AG10803 (cell line): ENCODE results near the gene MBD2.
"Not testable (repeated sequence)": the region's sequence is repeated elsewhere in the genome, so short reads cannot be mapped to it uniquely, and the experiment has no call there.

Experiments used
- DNase-seq: peaks from one replicate; pipeline ENCODE4 v3.0.0; 2010; ENCODE audit warnings: low read depth
- H3K4me3 ChIP-seq: 2 replicates; pipeline ENCODE4 v1.5.1; 2011; ENCODE audit warnings: mild to moderate bottlenecking, low read length, control low read depth
- TF ChIP-seq, protein P1 (sequence below): conservative IDR thresholded peaks from 2 replicates; pipeline ENCODE4 v1.5.1; 2011; ENCODE audit warnings: mild to moderate bottlenecking, low read length, control low read depth, inconsistent platforms

The MBD2 gene

GRCh38 chr18:54127759-54128378 is 96.6 kb downstream of the MBD2 start:
- peak; percentile 65 for DNase-seq
- no peak overlapping the region for H3K4me3 ChIP-seq
- TF ChIP-seq, protein P1, sequence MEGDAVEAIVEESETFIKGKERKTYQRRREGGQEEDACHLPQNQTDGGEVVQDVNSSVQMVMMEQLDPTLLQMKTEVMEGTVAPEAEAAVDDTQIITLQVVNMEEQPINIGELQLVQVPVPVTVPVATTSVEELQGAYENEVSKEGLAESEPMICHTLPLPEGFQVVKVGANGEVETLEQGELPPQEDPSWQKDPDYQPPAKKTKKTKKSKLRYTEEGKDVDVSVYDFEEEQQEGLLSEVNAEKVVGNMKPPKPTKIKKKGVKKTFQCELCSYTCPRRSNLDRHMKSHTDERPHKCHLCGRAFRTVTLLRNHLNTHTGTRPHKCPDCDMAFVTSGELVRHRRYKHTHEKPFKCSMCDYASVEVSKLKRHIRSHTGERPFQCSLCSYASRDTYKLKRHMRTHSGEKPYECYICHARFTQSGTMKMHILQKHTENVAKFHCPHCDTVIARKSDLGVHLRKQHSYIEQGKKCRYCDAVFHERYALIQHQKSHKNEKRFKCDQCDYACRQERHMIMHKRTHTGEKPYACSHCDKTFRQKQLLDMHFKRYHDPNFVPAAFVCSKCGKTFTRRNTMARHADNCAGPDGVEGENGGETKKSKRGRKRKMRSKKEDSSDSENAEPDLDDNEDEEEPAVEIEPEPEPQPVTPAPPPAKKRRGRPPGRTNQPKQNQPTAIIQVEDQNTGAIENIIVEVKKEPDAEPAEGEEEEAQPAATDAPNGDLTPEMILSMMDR, result peak; percentile 71

DNA sequence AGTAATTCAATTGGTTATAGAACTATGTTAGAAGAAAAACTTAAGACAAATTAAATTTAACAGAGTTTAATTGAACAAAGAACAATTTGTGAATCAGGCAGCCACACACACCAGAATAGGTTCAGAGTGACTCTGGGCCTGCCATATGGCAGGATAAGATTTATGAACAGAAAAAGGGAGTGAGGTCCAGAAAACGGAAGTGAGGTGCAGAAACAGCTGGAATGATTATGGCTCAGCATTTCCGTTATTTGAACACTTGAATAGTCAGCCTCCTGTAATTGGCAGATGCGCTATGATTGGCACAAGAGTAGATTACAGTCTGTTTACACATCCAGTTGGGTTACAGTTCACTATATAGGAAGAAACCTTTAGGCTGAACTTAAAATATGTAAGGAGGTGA is 99.0 kb downstream of the MBD2 start:
- no peak for DNase-seq
- H3K4me3 ChIP-seq, result no peak overlapping the region
- TF ChIP-seq, protein P1, result no peak

DNA sequence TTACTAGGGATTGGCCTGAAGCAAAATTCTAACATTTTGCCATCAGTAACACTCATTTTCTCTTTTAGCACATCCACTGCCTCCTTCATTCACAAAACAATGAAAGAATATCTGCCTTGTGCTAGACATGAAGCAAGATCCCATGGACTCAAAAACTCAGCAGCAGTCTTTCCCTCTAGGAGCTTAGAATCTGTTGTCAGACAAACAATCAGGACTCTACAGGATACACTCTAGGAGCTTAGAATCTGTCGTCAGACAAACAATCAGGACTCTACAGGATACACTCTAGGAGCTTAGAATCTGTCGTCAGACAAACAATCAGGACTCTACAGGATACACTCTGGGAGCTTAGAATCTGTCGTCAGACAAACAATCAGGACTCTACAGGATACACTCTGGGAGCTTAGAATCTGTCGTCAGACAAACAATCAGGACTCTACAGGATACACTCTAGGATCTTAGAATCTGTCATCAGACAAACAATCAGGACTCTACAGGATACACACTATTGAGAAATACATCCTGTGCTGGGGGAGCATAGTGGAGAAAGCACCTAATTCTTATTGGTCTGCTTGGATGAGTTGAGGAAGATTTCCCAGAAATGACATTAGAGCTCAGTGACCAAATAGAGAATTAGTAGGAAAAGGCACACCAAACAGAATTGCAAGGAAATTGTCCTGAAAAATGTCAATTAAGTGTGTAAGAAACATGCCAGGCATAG is 100.6 kb downstream of the MBD2 start:
- H3K4me3 ChIP-seq, DNase-seq: not testable (repeated sequence)

GRCh38 chr18:54119524-54120019 is 104.9 kb downstream of the MBD2 start:
- peak; percentile 68 for DNase-seq
- H3K4me3 ChIP-seq, result no peak overlapping the region
- TF ChIP-seq, protein P1, result peak; percentile 96

- peak; percentile 63 for DNase-seq
Observed at GRCh38 chr18:54117853-54118773, 106.4 kb downstream of the MBD2 start.

GRCh38 chr18:54116541-54117257 is 107.8 kb downstream of the MBD2 start:
- no peak for DNase-seq
- TF ChIP-seq, protein P1, result no peak
- H3K4me3 ChIP-seq, result no peak overlapping the region

More at GRCh38 chr18:54117853-54118773, 106.4 kb downstream of the MBD2 start:
- no peak overlapping the region for H3K4me3 ChIP-seq
- TF ChIP-seq, protein P1, result no peak

DNA sequence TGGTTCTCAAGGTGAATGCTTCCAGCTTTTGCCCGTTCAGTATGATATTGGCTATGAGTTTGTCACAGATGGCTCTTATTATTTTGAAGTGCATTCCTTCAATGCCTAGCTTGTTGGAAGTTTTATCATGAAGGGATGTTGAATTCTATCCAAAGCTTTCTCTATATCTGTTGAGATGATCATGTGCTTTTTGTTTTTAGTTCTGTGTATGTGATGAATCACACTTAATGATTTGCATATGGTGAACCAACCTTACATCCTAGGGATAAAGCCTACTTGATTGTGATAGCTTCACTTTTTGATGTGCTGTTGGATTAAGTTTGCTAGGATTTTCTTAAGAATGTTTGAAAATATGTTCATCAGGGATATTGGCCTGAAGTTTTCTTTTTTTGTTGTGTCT is 112.1 kb downstream of the MBD2 start:
- DNase-seq, result peak; percentile 83
- H3K4me3 ChIP-seq, result no peak overlapping the region
- TF ChIP-seq, protein P1, result no peak
